ENCODE results near the gene TRIM28.

Gene TRIM28

DNA sequence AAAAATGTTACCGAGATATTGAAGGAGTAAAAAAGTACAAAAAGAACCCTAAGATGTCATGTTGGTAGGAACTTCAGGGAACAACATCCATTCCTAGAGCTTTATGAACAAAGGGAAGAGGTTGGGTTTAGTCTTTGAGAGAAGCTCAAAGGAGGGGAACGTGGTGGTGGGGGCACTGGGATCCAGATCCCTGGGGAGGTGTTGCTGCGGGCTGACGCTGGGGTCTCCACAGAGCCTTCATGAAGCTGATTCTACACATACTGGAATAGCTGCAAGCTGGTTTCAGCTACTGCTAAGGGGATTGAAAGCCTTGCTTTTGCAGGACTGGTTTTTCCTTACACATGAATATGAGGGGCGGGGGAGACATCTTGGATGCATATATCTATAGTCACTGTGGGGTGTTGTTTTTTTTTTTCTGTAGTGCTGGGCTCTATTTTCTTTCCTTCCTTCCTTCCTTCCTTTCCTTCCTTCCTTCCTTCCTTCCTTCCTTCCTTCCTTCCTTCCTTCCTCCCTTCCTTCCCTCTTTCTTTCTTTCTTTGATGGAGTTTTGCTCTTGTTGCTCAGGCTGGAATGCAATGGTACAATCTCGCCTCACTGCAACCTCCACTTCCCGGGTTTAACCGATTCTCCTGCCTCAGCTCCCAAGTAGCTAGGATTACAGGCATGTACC is 35.7 kb downstream of the TRIM28 start:
- peak; percentile 32 for DNase-seq

- DNase-seq: peak; percentile 94
These were observed 37.6 kb downstream of the TRIM28 start for GRCh38 chr19:58581227-58582141.

- DNase-seq: no peak
These were observed 39.1 kb downstream of the TRIM28 start for GRCh38 chr19:58582985-58583384.

DNA sequence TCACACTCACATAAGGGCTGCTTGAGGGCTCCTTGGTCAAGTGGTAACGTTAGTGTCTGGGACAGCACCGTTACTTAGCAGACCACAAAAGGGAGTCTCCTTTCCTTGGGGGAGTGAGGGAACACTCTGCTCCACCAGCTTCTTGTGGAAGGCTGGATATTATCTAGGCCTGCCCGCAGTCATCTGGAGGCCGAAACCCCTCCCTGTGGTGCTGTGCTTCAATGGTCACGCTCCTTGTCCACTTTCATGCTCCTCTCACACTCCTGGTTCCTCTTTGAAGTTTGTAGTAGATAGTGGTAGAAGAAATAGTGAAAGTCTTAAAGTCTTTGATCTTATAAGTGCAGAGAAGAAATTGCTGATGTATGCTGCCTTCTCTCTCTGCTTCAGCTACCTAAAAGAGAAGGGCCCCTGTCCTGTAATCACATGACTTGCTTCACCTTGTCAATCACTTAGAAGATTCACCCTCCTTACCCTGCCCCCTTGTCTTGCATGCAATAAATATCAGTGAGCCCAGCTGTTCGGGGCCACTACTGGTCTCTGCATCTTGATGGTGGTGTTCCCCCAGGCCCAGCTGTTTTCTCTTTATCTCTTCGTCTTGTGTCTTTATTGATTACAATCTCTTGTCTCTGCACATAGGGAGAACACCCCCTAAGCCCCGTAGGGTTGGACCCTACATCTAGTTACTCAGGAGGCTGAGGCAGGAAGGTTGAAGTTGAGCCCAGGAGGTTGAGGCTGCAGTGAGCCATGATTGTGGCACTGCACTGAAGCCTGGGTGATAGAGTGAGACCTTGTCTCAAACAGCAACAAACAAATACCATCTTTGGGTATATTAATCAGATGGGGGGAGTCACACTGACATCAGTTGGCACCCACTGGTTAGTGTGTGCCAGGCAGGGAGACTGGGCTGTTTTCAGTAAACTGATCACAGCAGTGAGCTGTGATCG is 40.9 kb downstream of the TRIM28 start:
- DNase-seq: no peak

GRCh38 chr19:58585442-58586132 is 41.7 kb downstream of the TRIM28 start:
- DNase-seq: no peak

- DNase-seq: no peak
These were observed 42.4 kb downstream of the TRIM28 start for GRCh38 chr19:58586133-58586765.
